ENCODE data around the gene MT1G.
"Not testable (repeated sequence)": the region's sequence is repeated elsewhere in the genome, so short reads cannot be mapped to it uniquely, and the experiment has no call there.

The MT1G gene

GRCh38 chr16:56634715-56635440 lies 33.0 kb downstream of the MT1G start:
- no peak for DNase-seq

GRCh38 chr16:56633535-56633934 lies 34.3 kb downstream of the MT1G start:
- DNase-seq, result no peak

- no peak for DNase-seq
Observed at GRCh38 chr16:56632848-56633365, 35.0 kb downstream of the MT1G start.

GRCh38 chr16:56632156-56632847 lies 35.6 kb downstream of the MT1G start, which contains the start of gene MT1M:
Gene MT1M (plus strand): TSS chr16:56632659. CDS start chr16:56632732, 73 bp downstream.
- no peak for DNase-seq

GRCh38 chr16:56631832-56632155 lies 36.1 kb downstream of the MT1G start:
- no peak for DNase-seq

- no peak for DNase-seq
Observed at GRCh38 chr16:56631197-56631596, 36.7 kb downstream of the MT1G start.

- DNase-seq, result no peak
Observed at GRCh38 chr16:56630134-56630533, 37.7 kb downstream of the MT1G start.

- DNase-seq, result no peak
Observed at GRCh38 chr16:56629531-56629930, 38.3 kb downstream of the MT1G start.

- DNase-seq, result no peak
Observed at GRCh38 chr16:56628486-56629350, 39.1 kb downstream of the MT1G start.

- no peak for DNase-seq
Observed at GRCh38 chr16:56626685-56627084, 41.2 kb downstream of the MT1G start.

- DNase-seq, result no peak
Observed at GRCh38 chr16:56625943-56626654, 41.8 kb downstream of the MT1G start.

- DNase-seq, result peak; percentile 82 to 84
Observed at GRCh38 chr16:56625140-56625942, 42.5 kb downstream of the MT1G start, which contains the start of gene MT1E. Gene MT1E (plus strand): TSS chr16:56625781. CDS start chr16:56625852, 71 bp downstream.

- peak in 1 of 2 donors; percentile 38 for DNase-seq
Observed at GRCh38 chr16:56623637-56624036, 44.2 kb downstream of the MT1G start.

GRCh38 chr16:56623184-56623583 lies 44.7 kb downstream of the MT1G start:
- not testable (repeated sequence) for DNase-seq

GRCh38 chr16:56621665-56622445 lies 46.0 kb downstream of the MT1G start:
- DNase-seq, result not testable (repeated sequence)

GRCh38 chr16:56620339-56620897 lies 47.4 kb downstream of the MT1G start:
- no peak for DNase-seq

- DNase-seq, result no peak
Observed at GRCh38 chr16:56618138-56618537, 49.7 kb downstream of the MT1G start.

- no peak for DNase-seq
Observed at GRCh38 chr16:56617212-56618085, 50.4 kb downstream of the MT1G start.

Data from inflammatory macrophage (primary cell).